GM12801 (cell line): Measurements from ENCODE around the gene WBP1L.

Experiments
- CTCF ChIP-seq: IDR thresholded peaks from one replicate; pipeline ENCODE4 v1.5.1; 2011; ENCODE audit warnings: control low read depth; ENCODE audit not compliant: insufficient read length; ENCODE audit errors: extremely low read depth

WBP1L gene

GRCh38 chr10:102757323-102757722 lies 13.6 kb downstream of the WBP1L start:
- no peak for TF ChIP-seq CTCF

- TF ChIP-seq CTCF, result no peak
These were observed 14.6 kb downstream of the WBP1L start for GRCh38 chr10:102758240-102758932.

- no peak for TF ChIP-seq CTCF
These were observed 15.9 kb downstream of the WBP1L start for GRCh38 chr10:102759497-102760210.

- TF ChIP-seq CTCF, result no peak
These were observed 18.2 kb downstream of the WBP1L start for GRCh38 chr10:102761981-102762380.

GRCh38 chr10:102762401-102763015 lies 18.8 kb downstream of the WBP1L start:
- no peak for TF ChIP-seq CTCF

- no peak for TF ChIP-seq CTCF
These were observed 19.4 kb downstream of the WBP1L start for GRCh38 chr10:102763037-102763607.

- no peak for TF ChIP-seq CTCF
These were observed 20.9 kb downstream of the WBP1L start for GRCh38 chr10:102764470-102765161.
